Ureter (tissue), 1 donor: ENCODE measurements around the gene FAM185A. TPM values are rescaled to one million over a fixed set of nuclear protein-coding genes. Genes with fewer than 3 reads are reported as not detected.
"Not testable (repeated sequence)": the region's sequence is repeated elsewhere in the genome, so short reads cannot be mapped to it uniquely, and the experiment has no call there.

Source experiments
- DNase-seq: peaks from one replicate; pipeline ENCODE4 v3.0.0-alpha.2; 2020; ENCODE audit warnings: low spot score
- total RNA-seq: library from RNA; stranded (reverse); gene quantifications from one replicate; pipeline ENCODE4 v1.2.4, GENCODE V29; 2023
- donor health status: DM: yes; HTN: yes; CAD: no.

Gene FAM185A
- total RNA-seq, 1 donor from 2014 or later = 12.8 TPM

DNA sequence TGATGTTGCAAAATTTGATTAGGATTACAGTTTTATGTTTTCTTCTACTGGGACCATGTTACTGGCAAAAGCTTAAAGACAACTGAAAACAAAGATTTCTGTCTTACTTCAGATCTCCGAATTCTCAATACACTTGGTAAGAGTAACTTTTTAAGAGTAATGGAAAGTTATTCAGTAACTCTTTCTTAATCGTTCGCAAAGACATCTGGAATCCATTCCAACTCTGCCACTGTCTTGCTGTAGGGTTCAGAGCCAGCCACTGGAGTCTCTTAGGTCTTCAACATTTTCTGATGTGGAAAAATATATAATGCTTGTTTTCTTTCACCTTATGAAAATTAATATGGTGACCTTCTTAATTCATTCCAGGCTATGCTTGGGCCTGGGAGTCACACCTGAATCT is 29.9 kb downstream of the FAM185A start:
- not testable (repeated sequence) for DNase-seq

DNA sequence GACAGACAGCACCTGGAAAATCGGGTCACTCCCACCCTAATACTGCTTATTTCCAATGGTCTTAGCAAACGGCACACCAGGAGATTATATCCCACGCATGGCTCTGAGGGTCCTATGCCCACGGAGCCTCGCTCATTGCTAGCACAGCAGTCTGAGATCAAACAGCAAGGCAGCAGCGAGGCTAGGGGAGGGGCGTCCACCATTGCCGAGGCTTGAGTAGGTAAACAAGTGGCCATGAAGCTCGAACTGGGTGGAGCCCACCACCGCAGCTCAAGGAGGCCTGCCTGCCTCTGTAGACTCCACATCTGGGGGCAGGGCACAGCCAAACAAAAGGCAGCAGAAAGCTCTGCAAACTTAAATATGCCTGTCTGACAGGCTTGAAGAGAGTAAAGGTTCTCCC is 32.1 kb downstream of the FAM185A start:
- DNase-seq = not testable (repeated sequence)

DNA sequence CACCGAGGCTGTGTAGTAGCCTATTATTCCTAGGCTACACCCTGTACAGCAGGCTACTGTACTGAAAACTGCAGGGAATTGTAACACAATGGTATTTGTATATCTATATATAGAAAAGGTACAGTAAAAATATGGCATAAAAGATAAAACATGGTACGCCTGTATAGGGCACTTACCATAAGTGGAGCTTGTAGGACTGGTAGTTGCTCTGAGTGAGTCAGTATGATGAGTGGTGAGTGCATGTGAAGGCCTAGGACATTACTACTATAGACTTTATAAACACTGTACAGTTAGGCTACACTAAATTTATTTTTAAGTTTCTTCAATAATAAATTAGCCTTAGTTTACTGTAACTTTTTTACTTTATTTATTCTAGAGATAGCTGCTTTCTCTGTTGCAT is 40.0 kb downstream of the FAM185A start:
- not testable (repeated sequence) for DNase-seq

DNA sequence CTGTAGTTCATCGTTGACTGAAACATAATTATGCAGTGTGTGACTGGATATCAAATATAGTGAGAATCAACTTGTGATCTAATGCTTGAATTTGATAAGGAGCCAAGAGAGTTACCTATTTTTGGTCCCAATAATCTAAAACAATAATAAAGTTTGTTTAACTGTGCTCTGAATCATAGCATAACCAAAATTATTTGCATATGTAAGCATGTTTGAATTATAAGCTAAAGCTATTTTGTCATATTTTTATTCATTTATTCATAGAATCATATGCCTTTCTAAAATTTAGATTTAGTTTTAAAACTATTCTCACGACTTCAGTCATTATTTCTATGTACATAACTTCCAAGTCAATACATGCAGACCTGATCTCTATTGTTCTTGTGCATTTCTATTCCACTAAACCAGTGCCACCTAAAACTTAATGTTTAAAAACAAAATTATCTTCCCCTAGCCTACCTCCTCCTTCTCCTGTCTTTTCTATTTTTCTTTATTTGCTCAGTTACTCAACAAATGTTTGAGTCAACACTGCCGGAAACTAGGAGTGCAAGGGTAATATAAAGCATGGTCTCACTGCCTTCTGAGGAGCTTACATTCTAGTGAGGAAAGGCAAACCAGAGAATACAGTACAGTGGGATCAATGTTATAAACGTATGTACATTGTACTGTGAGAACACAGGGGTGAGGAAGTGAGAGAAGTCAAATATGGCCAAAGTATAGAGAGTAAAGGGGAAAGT is 41.7 kb downstream of the FAM185A start:
- not testable (repeated sequence) for DNase-seq

DNA sequence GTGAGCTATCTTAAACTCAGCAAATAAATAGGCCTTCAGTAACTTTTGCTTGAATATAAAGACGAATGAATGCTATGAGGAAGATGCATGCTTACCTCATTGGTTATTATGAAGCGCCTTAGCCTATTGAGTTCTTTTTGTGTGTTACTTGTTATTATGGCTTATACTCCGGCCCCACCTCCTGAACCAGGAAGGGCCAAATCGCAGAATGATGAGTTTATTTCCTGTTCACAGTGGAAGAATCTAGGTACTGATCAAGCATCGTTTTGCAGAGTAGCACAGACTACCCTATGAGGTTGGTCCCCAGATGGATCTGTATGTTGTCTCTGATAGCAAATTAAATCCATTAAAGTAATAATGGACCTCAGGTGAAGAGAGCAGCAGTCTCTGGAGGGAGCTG is 42.6 kb downstream of the FAM185A start:
- not testable (repeated sequence) for DNase-seq

DNA sequence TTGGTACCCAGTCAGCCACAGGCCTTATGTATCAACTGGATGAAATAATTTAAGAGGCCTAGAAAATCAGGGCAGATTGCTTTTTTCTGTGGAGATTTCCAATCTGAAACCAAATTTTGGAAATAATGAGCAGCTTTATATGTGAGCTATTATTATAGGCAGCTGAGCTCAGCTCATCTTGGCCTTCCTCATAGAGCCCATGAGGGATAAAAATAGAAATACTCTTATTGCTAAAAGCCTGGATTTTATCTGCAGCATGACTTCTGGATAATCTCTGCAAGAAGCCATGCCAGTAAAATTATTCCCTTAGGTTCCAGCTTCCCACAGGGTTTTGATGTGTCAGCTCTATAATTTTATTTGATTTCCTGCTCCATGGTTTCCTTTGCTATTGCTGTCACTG is 43.0 kb downstream of the FAM185A start:
- DNase-seq = not testable (repeated sequence)

DNA sequence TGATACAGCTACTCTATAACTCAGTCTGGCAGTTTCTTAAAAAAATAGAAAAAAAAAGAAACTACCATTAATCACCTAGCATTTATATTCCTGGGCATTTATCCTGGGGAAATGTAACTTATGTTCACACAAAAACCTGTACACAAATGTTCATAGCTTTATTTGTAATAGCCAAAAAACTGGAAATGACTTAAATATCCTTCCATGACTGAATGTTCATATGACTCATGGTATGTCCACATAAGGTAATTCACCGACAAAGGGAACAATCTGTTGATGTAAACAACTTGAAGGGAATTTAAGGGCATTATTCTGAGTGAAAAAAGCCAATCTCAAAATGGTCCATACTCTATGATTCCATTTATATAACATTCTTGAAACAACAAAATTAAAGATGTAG is 45.8 kb downstream of the FAM185A start:
- DNase-seq = not testable (repeated sequence)

DNA sequence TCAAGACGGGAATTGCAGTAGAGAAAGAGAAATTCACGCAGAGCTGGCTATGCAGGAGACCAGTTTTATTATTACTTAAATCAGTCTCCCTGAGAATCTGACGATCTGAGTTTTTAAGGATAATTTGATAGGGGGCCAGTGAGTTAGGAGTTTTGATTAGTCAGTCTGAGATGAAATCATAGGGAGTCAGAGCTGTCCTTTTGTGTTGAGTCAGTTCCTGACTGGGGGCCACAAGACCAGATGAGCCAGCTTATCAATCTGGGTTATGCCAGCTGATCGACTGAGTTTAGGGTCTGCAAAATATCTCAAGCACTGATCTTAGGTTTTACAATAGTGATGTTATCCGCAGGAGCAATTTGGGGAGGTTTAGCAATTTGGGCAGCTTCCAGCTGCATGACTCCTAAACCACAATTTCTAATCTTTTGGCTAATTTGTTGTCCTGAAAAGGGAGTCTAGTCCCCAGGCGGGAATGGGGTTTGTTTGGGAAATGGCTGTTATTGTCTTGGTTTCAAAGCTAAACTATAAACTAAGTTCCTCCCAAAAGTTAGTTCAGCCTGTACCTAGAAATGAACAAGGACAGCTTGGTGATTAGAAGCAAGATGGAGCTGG is 47.3 kb downstream of the FAM185A start:
- DNase-seq = not testable (repeated sequence)

DNA sequence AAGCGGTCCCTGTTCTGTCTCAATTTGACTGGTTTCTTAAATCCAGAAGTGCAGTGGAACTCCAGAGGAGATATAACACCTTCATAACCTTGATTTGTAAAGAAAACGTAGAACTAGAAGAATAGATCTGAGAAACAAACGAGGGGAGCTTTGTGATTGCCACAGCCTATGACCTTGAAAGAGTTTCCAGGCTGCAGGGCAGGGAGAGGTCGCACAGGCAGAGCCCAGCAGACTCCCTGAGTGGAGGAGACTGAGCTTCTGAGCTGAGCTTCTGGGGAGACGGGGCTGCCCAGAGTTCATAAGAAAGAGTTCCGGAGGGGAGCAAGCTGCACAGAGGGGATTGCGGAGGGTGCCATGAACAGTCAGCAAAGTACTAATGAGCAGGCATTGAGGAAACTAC is 57.8 kb downstream of the FAM185A start:
- no peak for DNase-seq

DNA sequence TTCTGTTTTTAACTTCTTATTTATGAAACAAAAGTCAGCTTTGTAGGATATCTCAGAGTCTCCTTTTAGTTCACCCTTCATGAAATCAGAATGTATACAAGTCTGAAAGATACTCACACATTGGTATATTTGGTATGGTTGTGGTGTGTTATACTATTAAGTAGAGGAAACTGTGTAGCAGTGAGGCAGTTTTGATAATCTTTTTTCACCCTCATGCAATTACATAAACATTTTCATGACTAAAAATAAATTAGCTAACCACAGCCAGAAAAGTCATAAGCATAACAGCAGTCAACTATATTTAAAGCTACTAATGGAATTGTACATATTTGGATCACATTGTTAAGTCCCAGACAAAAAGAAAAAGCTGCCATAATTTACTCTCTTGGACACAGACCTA is 62.1 kb downstream of the FAM185A start:
- DNase-seq = no peak

DNA sequence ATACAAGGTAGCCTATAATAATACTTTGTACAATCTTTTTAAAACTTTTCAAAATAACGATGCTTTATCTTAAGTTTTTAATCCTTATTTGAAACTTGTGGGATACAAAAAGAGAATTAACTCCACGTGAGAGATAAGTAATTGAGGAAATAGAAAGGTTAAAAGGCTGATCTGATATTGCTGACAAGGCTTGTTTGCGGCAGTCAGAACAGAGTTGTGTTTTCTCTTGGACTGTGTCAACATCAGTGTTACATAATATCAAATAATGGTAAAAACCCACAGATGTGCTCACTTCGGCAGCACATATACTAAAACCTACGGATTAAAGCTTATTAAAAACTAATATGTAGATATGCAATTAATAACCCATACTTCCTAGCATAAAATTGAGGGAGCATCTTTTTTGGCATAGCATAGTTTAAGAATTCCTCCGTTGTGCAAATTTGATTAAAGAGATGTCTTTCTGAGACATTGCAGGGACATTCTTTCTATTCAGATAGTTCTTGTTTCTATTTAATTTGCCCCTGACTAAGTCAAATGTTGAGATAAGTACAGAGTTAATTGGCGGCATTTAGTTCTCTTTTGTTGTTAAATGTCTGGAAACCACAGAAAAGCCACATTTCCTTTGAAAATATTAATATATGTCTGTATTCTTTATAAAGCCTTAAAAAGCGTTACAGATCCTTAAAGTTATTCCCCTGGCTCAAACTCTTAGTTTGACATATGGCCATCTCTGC is 63.3 kb downstream of the FAM185A start:
- no peak for DNase-seq

DNA sequence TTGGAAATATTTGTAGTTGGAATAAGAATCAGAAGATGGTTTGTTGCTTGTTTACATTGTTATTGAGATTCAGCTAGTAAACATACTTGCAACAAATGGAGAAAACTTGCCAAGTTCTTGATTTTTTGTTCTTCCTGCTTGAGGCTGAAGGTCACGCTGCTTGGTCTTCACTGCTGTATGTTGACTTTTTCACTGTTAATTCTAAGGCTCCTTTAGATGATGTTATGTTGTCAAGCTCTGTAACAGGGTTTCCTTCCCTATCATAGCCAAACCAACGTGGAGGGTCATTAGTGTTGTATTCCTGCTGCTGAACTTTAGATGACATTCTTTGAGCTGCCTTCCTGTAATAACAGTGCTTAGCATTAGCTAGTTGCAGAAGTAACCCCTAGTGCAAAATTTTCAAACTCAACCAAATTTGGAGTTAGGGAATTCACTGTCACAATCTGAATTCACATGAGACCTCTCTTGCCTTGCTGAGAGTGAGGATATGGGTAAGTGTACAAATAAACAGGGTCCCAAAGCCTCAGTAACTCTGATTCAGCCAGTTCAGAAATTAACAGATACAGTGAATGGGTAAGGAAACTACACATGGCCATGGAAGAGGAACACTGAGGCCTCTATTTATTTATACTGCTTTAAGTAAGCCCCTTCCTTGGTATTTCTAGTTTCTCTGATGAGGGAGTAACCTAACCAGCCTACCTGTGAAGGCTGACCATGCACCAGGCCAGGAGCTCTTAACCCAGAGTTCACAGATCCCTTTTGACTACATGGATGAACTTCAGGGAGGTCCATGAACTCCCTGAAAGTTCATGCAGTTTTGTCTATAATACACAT is 64.6 kb downstream of the FAM185A start:
- DNase-seq = no peak

DNA sequence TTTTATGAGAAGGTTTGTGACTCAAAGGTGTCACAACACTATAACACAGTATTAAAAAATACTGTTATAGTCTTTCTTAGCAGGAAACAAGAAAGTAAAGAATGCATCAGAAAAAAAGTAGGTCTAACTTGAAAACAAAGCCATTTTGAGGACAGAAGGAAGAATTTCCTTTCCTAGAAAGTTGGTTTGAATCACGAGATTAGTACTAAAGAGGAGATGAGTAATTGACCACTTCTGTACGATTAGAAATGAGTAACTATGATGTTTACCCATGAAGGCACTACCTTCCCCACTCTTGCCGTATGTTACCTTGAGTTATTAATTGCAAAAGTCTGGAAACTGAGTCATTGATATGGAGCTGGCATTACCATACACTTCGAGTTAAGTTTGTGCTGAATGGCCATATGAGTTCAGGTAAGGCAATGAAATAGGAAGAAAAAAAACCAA is 65.2 kb downstream of the FAM185A start:
- no peak for DNase-seq

DNA sequence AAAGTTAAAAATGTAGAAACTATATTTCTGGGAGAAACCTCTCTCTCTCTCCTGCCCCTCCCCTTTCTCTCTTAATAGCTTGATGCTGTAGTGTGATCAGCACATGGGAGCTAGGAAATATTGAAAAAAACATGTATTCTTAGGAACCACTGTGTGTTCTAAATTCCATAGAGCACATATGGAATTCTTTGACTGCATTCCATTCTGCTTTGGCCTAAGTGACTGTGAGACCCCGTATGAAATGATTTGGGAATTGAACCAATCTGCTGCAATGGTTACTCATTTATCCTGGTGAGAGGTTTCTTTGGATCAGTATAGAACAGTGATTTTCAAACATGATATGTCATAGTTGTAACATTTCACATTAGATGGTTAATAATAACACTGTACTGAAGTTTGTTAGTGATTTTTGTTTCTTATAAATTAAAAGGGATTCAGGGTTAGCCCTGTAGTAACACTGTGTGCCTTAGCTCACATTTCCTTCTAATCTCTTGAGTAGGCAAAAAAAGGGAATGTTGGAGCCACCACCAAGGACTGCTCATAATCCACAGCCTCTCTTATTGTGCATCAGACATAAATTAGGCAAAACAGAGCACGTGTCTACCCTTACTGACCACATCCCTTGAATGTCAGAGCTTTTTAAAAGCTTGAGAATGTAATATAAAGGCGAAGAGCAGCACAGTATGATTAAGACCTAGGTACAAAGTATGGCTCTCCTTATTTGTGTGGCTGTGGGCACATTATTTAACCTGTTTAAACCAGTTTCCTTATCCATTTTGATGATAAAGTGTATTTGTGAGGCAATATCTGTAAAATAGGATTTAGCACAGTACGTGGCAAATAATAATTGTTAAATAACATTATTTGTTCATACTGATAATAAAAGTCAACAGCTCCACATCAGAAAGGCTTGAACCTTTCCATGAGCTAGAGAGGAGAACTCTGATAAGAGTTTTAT is 69.1 kb downstream of the FAM185A start:
- DNase-seq = no peak

DNA sequence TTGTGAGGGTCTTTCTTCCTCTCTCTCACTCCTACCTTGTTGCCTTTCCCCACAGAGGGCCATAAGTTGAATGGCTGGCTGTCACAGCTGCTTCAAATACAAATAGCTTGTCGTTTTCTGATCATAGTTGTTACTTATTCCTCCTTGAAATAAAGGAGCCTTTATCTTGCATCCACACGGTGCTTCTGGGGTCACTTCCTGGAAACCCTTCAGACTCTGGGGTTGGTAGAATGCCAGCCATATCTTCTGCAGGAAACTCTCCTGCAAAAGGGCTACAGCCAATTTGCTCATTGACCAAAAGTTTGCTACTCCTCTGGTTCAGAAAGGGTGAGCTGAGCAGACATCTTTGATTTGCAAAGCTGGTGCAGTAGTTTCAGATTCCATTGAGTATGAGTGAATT is 70.4 kb downstream of the FAM185A start:
- no peak for DNase-seq

DNA sequence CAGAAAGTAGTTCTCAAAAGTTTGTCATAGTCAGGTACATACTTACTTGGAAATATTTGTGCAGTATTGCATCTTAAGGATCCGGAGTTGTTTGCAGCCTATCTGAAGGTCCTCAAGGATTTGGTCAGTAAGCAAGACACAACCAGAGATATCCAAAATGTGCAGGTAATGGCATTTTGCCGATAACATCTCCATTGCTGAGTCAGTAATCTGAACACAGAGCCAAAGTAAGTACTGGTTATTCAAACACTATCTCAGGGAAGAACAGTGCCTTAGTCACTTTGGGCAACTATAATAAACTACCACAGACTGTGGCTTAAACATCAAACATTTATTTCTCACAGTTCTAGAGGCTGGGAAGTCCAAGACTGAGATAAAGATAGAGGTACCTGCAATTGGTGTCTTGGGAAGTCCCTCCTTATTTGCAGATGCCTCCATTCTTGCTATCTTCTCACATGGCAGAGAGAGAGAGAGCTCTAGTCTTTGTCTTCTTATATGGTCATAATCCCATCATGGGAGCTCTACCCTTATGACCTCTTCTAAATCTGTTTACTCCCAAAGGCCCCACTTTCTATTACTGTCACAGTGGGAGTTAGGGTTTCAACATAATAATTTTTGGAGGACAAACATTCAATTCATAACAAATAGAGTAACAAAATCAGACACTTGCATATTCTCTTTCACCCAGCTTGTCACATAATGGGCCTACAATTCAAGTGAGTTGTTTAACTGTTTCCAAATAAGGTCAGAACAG is 73.4 kb downstream of the FAM185A start:
- no peak for DNase-seq

DNA sequence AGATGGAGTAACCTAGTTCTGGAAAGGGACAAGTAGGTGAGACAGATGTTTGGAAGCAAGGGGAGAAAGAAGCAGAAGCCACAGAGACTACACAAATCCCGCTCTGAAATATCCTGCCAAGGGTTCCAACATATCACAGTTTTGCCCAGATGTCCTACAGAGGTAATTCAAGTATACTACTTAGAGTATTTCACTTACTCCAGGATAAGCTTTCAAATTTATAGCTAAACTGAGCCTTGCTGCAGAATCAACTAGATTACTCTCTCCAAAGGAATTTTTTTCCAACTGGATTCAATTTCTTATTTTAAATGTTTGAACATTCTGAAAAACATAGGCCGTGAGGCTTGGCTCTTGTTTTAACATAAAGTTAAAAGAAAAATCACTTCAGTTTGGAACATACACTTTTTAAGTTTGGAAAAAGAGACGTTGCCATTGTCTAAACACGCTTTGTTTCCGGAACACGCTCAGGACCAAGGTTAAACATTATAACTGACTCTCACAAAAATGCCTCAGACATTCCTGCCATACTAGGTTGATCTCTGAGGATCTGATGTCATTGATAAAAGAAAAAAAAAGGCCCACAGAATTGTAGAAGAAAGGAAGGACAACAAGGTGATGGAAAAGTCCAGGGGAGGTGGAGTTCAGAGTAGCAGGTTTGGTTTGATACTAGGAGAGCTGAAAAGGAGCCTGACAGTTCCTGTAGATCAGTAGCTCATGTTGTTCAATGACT is 74.8 kb downstream of the FAM185A start:
- DNase-seq = no peak

DNA sequence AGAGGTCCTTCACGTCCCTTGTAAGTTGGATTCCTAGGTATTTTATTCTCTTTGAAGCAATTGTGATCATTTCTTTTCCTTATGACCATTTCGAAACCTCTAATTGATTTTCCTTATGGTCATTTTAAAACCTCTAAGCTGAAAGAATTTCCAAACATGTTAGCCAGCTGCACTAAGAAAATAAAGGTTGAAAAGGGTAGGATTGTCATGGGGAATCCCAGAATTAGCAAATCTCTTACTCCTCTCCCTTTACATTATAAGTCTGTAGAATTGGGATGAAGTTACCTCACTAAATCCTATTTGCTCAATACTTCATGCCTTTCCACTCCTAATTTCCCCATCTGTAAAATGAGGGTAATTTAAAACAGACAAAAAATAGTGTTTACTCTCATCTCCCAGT is 79.5 kb downstream of the FAM185A start:
- DNase-seq = no peak

DNA sequence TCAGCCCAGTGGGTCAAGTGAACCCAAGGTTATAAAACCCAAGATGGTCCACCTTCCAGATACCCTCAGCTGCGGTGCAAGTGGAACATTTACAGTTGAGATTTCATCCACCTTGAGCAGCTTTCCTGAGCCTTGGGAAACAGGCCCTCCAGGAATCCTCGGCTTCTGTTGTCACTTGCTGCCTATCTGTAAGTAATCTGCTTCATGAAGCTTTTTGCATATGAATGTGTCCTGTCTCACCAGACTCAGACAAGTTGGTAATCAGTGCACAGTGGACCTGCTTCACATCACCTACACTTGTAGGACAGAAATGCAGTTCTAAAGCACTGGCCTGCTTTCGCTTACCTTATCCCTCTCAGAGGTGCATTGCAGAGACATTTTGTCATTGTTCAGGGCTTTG is 80.3 kb downstream of the FAM185A start:
- DNase-seq = no peak
